Ishikawa (cell line): ENCODE results near the gene PER2.

Source experiments
- MAX ChIP-seq: IDR thresholded peaks from 2 replicates; pipeline ENCODE4 v1.6.1; 2012
- RAD21 ChIP-seq: IDR thresholded peaks from 2 replicates; pipeline ENCODE4 v1.6.1; 2012; ENCODE audit warnings: low read depth

GRCh38 chr2:238255636-238256035, 32.8 kb downstream of the PER2 start:
- TF ChIP-seq RAD21 (no peak), MAX (no peak)
